ENCODE measurements around the gene BCAS3.
"Not testable (repeated sequence)": the region's sequence is repeated elsewhere in the genome, so short reads cannot be mapped to it uniquely, and the experiment has no call there.

Gene BCAS3

GRCh38 chr17:60893475-60893874 is 215.8 kb downstream of the BCAS3 start:
- no peak for DNase-seq

- no peak for DNase-seq
These were observed 219.3 kb downstream of the BCAS3 start for GRCh38 chr17:60896996-60897395.

- DNase-seq, result no peak
These were observed 221.5 kb downstream of the BCAS3 start for GRCh38 chr17:60899115-60899514.

- DNase-seq, result no peak
These were observed 223.0 kb downstream of the BCAS3 start for GRCh38 chr17:60900688-60901087.

- no peak for DNase-seq
These were observed 223.6 kb downstream of the BCAS3 start for GRCh38 chr17:60901242-60901641.

- DNase-seq, result no peak
These were observed 224.2 kb downstream of the BCAS3 start for GRCh38 chr17:60901806-60902205.

GRCh38 chr17:60902399-60902798 is 224.7 kb downstream of the BCAS3 start:
- no peak for DNase-seq

GRCh38 chr17:60904582-60904981 is 226.9 kb downstream of the BCAS3 start:
- no peak for DNase-seq

- DNase-seq, result no peak
These were observed 228.1 kb downstream of the BCAS3 start for GRCh38 chr17:60905709-60906108.

GRCh38 chr17:60908324-60908723 is 230.7 kb downstream of the BCAS3 start:
- no peak for DNase-seq

- DNase-seq, result no peak
These were observed 231.8 kb downstream of the BCAS3 start for GRCh38 chr17:60909405-60909804.

GRCh38 chr17:60910415-60910814 is 232.8 kb downstream of the BCAS3 start:
- DNase-seq, result no peak

GRCh38 chr17:60914078-60914477 is 236.4 kb downstream of the BCAS3 start:
- no peak for DNase-seq

- DNase-seq, result no peak
These were observed 238.4 kb downstream of the BCAS3 start for GRCh38 chr17:60916043-60916442.

- no peak for DNase-seq
These were observed 242.5 kb downstream of the BCAS3 start for GRCh38 chr17:60920107-60920506.

GRCh38 chr17:60923000-60923399 is 245.3 kb downstream of the BCAS3 start:
- DNase-seq, result no peak

- DNase-seq, result no peak
These were observed 249.0 kb downstream of the BCAS3 start for GRCh38 chr17:60926466-60927183.

GRCh38 chr17:60933739-60934138 is 256.1 kb downstream of the BCAS3 start:
- DNase-seq, result no peak

GRCh38 chr17:60934723-60935122 is 257.1 kb downstream of the BCAS3 start:
- no peak for DNase-seq

GRCh38 chr17:60935991-60936390 is 258.3 kb downstream of the BCAS3 start:
- not testable (repeated sequence) for DNase-seq

- DNase-seq, result no peak
These were observed 261.7 kb downstream of the BCAS3 start for GRCh38 chr17:60939318-60939717.

GRCh38 chr17:60941028-60941427 is 263.4 kb downstream of the BCAS3 start:
- DNase-seq, result no peak

GRCh38 chr17:60941571-60941970 is 263.9 kb downstream of the BCAS3 start:
- no peak for DNase-seq

- no peak for DNase-seq
These were observed 267.1 kb downstream of the BCAS3 start for GRCh38 chr17:60944751-60945150.

- no peak for DNase-seq
These were observed 269.4 kb downstream of the BCAS3 start for GRCh38 chr17:60947100-60947499.
